Nephron progenitor cell (in vitro differentiated cells): ENCODE results near the gene ENPP7.

Experiments
- DNase-seq: peaks from one replicate; pipeline ENCODE4 v3.0.0; 2021
- H3K27ac Mint-ChIP-seq: 2 replicates; pipeline ENCODE4 v1.8.0; 2021; ENCODE audit warnings: mild to moderate bottlenecking, moderate library complexity, mixed read lengths
- H3K27me3 Mint-ChIP-seq: 2 replicates; pipeline ENCODE4 v1.8.0; 2021; ENCODE audit warnings: mild to moderate bottlenecking, low read depth, mixed read lengths; ENCODE audit not compliant: poor library complexity
- H3K36me3 Mint-ChIP-seq: 2 replicates; pipeline ENCODE4 v1.8.0; 2021; ENCODE audit warnings: low read depth, mixed read lengths
- H3K4me1 Mint-ChIP-seq: 2 replicates; pipeline ENCODE4 v1.8.0; 2021; ENCODE audit warnings: mixed read lengths
- H3K4me3 Mint-ChIP-seq: 2 replicates; pipeline ENCODE4 v1.8.0; 2021; ENCODE audit warnings: mild to moderate bottlenecking, moderate library complexity, mixed read lengths
- H3K9me3 Mint-ChIP-seq: 2 replicates; pipeline ENCODE4 v1.8.0; 2021; ENCODE audit warnings: mild to moderate bottlenecking, moderate library complexity, mixed read lengths
- TF ChIP-seq, protein P1 (sequence below): fragments of 200-600 bp; sonication (generic); IDR thresholded peaks from 2 replicates; pipeline ENCODE4 v1.5.0; 2021; ENCODE audit warnings: antibody characterized with exemption

The ENPP7 gene

DNA sequence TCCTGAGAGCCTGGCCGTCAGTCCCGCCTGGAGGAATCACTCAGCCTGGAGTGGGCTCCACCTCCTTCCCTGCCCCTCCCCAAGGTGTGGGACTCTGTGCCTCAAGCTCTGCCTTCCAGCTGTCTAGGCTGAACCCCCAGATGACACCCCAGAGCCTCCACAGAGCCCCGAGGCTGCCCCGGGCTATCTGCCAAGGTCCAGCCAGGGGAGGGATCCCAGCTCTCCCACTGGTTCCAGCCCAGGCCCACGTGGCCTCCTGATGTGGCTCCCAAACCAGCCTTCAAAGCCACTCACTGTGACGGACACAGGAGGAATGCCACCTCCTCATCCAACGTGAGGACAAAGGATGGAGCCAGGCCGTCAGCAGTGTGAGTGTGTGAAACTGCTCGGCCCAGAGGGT is 45.6 kb upstream of the ENPP7 start:
- Mint-ChIP-seq H3K36me3 (no peaks in the 10 kb centered on the region), H3K9me3 (no peaks in the 10 kb centered on the region), H3K4me1 (peaks cover 5% of the 10 kb centered on the region), H3K4me3 (no peak overlapping the region), H3K27ac (no peak overlapping the region), H3K27me3 (peaks cover 21% of the 10 kb centered on the region)
- DNase-seq, result no peak
- TF ChIP-seq, protein P1, sequence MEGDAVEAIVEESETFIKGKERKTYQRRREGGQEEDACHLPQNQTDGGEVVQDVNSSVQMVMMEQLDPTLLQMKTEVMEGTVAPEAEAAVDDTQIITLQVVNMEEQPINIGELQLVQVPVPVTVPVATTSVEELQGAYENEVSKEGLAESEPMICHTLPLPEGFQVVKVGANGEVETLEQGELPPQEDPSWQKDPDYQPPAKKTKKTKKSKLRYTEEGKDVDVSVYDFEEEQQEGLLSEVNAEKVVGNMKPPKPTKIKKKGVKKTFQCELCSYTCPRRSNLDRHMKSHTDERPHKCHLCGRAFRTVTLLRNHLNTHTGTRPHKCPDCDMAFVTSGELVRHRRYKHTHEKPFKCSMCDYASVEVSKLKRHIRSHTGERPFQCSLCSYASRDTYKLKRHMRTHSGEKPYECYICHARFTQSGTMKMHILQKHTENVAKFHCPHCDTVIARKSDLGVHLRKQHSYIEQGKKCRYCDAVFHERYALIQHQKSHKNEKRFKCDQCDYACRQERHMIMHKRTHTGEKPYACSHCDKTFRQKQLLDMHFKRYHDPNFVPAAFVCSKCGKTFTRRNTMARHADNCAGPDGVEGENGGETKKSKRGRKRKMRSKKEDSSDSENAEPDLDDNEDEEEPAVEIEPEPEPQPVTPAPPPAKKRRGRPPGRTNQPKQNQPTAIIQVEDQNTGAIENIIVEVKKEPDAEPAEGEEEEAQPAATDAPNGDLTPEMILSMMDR, result no peak

DNA sequence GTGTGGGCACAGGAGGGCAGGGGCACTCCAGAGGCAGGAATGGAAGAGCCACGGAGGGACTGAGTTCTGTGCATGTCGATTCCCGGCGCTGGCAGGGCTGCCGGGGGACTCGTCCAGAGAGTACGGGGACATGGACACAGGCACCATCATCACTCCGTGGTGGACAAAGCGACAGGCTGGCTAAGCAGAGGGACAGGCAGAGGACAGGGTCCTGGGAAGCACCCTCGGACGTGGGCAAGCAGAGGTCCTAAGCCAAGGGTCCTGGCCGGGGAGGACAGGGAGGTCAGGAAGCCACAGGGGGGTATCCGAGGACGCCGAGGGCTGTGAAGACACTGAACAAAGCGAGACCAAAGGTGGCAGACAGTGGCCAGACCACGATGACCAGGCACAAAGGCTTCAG is 44.3 kb upstream of the ENPP7 start:
- H3K36me3 Mint-ChIP-seq, result no peaks in the 10 kb centered on the region
- TF ChIP-seq, protein P1, result no peak
- H3K27ac Mint-ChIP-seq, result no peak overlapping the region
- H3K4me1 Mint-ChIP-seq, result no peaks in the 10 kb centered on the region
- DNase-seq, result no peak
- peaks cover 18% of the 10 kb centered on the region for H3K27me3 Mint-ChIP-seq
- H3K4me3 Mint-ChIP-seq, result no peak overlapping the region
- H3K9me3 Mint-ChIP-seq, result no peaks in the 10 kb centered on the region

DNA sequence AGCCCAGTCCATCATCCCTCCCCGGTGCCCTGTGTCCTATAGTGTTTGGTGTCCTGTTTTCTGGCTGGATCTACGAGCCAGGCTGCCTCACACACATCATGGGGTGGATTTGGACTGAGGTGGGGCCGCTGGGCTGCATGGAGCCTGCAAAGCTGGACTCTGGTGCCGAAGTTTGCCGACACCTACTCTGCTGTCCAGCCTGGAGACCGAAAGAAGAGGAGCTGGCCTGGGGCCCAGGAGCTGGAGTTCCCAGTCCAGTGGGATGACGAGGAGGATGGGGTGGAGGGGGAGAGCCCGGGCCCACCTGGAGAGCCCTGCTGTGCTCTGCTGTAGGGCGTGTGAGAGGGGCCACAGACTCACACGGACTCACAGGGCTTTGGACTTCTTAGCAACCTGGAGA is 40.3 kb upstream of the ENPP7 start:
- Mint-ChIP-seq H3K9me3 (no peaks in the 10 kb centered on the region), H3K4me3 (no peak overlapping the region), H3K27ac (no peak overlapping the region), H3K4me1 (no peaks in the 10 kb centered on the region), H3K27me3 (peaks cover 14% of the 10 kb centered on the region), H3K36me3 (no peaks in the 10 kb centered on the region)
- TF ChIP-seq, protein P1, result no peak
- DNase-seq, result no peak

DNA sequence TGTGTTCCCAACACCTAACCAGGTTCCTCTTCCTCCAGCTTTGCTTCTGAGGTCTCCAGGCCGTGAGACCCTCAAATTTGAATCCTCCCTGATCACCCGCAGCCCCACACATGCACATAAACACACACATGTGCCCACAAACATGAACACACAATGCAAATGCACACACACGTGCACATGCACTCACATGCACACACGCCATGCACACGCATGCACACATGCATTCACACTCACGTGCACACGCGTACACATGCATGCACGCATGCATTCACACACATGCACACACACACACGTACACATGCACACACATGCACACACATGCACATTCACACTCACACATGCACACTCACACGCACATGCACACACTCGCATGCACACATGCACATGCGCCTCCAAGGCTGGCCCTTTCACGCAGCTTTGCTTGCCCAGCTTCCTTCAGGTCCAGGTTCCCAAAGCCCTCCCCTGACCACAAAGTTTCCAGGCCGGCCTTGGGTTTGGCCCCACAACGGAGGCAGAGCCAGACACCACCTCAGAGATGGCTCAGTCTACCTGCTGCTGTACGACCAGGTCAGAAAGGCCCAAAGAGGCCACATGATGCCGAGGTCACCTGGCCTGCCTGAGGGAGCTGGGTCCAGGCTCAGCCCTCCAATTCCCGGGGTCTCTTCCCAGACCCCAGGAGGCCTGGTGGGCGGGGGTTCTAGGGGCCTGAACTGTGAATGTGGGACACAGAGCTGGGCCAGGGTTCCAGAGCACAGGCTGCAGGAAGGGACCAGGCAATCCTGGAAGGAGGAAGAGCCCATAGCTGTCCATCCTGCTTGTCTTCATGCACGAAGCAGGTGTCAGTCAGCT is 39.5 kb upstream of the ENPP7 start:
- peaks cover 6% of the 10 kb centered on the region for H3K4me1 Mint-ChIP-seq
- no peak for DNase-seq
- H3K9me3 Mint-ChIP-seq, result no peaks in the 10 kb centered on the region
- no peaks in the 10 kb centered on the region for H3K36me3 Mint-ChIP-seq
- peaks cover 14% of the 10 kb centered on the region for H3K27me3 Mint-ChIP-seq
- H3K4me3 Mint-ChIP-seq, result no peak overlapping the region
- H3K27ac Mint-ChIP-seq, result no peak overlapping the region
- TF ChIP-seq, protein P1, result no peak

DNA sequence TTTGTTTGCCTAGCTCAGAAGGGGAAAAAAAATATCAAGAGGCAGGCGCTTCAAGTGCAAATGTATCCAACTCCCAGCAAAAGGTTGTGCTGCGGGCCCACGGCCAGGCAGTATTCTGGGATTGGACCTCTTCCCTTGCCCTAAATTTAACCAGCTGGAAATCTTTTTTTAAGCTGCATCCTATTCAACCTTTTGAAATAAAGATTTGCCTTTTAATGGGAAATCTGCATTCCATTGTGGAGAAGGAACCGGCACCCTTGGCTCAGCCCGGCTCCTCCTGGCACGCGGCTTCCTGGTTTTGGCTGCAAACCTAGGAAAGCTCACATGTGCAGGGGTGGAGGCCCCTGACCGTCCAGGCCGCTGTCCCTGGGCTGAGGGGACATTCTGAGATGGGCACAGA is 38.8 kb upstream of the ENPP7 start:
- H3K27me3 Mint-ChIP-seq, result peaks cover 19% of the 10 kb centered on the region
- no peaks in the 10 kb centered on the region for H3K9me3 Mint-ChIP-seq
- TF ChIP-seq, protein P1, result no peak
- H3K4me3 Mint-ChIP-seq, result no peak overlapping the region
- DNase-seq, result no peak
- H3K36me3 Mint-ChIP-seq, result no peaks in the 10 kb centered on the region
- no peak overlapping the region for H3K27ac Mint-ChIP-seq
- H3K4me1 Mint-ChIP-seq, result peaks cover 14% of the 10 kb centered on the region

DNA sequence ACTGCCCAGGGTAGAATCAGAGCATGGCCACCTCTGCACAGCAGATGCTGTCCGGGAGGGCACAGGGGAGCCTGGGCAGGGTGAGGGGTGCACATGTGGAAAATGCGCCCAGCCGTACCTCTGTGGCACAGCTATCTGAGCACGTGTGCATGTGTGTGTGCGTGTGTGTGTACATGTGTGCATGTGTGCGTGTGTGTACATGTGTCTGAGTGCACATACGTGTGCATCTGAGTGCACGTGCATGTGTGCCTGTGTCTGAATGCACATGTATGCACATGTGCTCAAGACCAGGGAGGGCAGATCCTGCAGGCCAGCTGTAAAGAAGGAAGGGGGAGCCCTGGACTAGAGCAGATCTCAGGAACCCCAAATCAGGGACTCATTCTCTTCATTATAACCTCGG is 37.3 kb upstream of the ENPP7 start:
- TF ChIP-seq, protein P1, result no peak
- no peak overlapping the region for H3K4me3 Mint-ChIP-seq
- no peak overlapping the region for H3K27ac Mint-ChIP-seq
- no peak for DNase-seq
- peaks cover 28% of the 10 kb centered on the region for H3K4me1 Mint-ChIP-seq
- no peaks in the 10 kb centered on the region for H3K36me3 Mint-ChIP-seq
- H3K9me3 Mint-ChIP-seq, result no peaks in the 10 kb centered on the region
- peaks cover 17% of the 10 kb centered on the region for H3K27me3 Mint-ChIP-seq
